Keratinocyte (primary cell): ENCODE results near the gene CCSER1. TPM values are rescaled to one million over a fixed set of nuclear protein-coding genes. Genes with fewer than 3 reads are reported as not detected.

Experiments used
- DNase-seq: peaks from one replicate; pipeline ENCODE4 v3.0.0-alpha.2; 2011; ENCODE audit warnings: low read depth, missing footprints, low spot score
- FAIRE-seq: peaks from 2 replicates; lab custom pipeline; 2011; peaks lifted over from hg19 to GRCh38; lab: Jason Lieb, UNC
- H2AFZ ChIP-seq: 2 replicates; pipeline ENCODE4 v1.6.0; 2012; ENCODE audit warnings: low read length, control low read depth, inconsistent platforms; ENCODE audit not compliant: control insufficient read depth
- H3K27ac ChIP-seq: 2 replicates; pipeline ENCODE4 v1.5.1; 2011; ENCODE audit warnings: low read length; ENCODE audit not compliant: control insufficient read depth, insufficient read depth
- H3K27me3 ChIP-seq: 3 replicates; pipeline ENCODE4 v1.6.0; 2011; ENCODE audit warnings: low read length; ENCODE audit not compliant: control insufficient read depth, insufficient read depth; ENCODE audit errors: extremely low read depth
- H3K36me3 ChIP-seq, 2 experiments: 2 replicates in 1 of 2; 3 replicates in 1 of 2; pipeline ENCODE4 v1.5.1; 2011; ENCODE audit warnings: low read length in 2 of 2, mild to moderate bottlenecking in 1 of 2; ENCODE audit not compliant: control insufficient read depth in 2 of 2, insufficient read depth in 2 of 2; ENCODE audit errors: extremely low read depth in 1 of 2
- H3K4me1 ChIP-seq: 3 replicates; pipeline ENCODE4 v1.5.1; 2011; ENCODE audit warnings: low read length; ENCODE audit not compliant: control insufficient read depth, insufficient read depth; ENCODE audit errors: extremely low read depth
- H3K4me2 ChIP-seq: 3 replicates; pipeline ENCODE4 v1.6.0; 2011; ENCODE audit warnings: low read depth, low read length; ENCODE audit not compliant: control insufficient read depth, insufficient read depth; ENCODE audit errors: extremely low read depth
- H3K4me3 ChIP-seq, 3 experiments: fragments of 200-600 bp in 1 of 3; sonication (generic) in 1 of 3; 2 replicates in 2 of 3; 3 replicates in 1 of 3; pipeline ENCODE4 v1.5.1; 2011 to 2016; ENCODE audit warnings: low read length in 3 of 3, mild to moderate bottlenecking in 3 of 3, control low read depth in 2 of 3, inconsistent platforms in 1 of 3, low read depth in 1 of 3, mixed read lengths in 1 of 3, mixed run types in 1 of 3, moderate library complexity in 1 of 3; ENCODE audit not compliant: control insufficient read depth in 2 of 3, insufficient read depth in 2 of 3; ENCODE audit errors: extremely low read depth in 1 of 3
- H3K79me2 ChIP-seq: 2 replicates; pipeline ENCODE4 v1.6.0; 2012; ENCODE audit warnings: low read length; ENCODE audit not compliant: control insufficient read depth, insufficient read depth
- H3K9ac ChIP-seq: 3 replicates; pipeline ENCODE4 v1.6.0; 2011; ENCODE audit warnings: low read length; ENCODE audit not compliant: control insufficient read depth, insufficient read depth; ENCODE audit errors: extremely low read depth
- H3K9me1 ChIP-seq: 3 replicates; pipeline ENCODE4 v1.6.0; 2011; ENCODE audit warnings: low read length; ENCODE audit not compliant: control insufficient read depth, insufficient read depth; ENCODE audit errors: extremely low read depth
- H3K9me3 ChIP-seq: 2 replicates; pipeline ENCODE4 v1.5.1; 2012; ENCODE audit warnings: low read depth, low read length; ENCODE audit not compliant: control insufficient read depth
- H4K20me1 ChIP-seq: 3 replicates; pipeline ENCODE4 v1.6.0; 2011; ENCODE audit warnings: low read length; ENCODE audit not compliant: control insufficient read depth, insufficient read depth; ENCODE audit errors: extremely low read depth
- CTCF ChIP-seq, 3 experiments: IDR thresholded peaks in 1 of 3; conservative IDR thresholded peaks in 1 of 3; optimal IDR thresholded peaks in 1 of 3; 2 replicates in 2 of 3; 3 replicates in 1 of 3; pipeline versions ENCODE3 to v1.5.1; 2011; ENCODE audit warnings: low read length in 3 of 3, mild to moderate bottlenecking in 3 of 3, moderate library complexity in 2 of 3, control low read depth in 1 of 3, inconsistent platforms in 1 of 3; ENCODE audit not compliant: insufficient read depth in 2 of 3; ENCODE audit errors: extremely low read depth in 1 of 3
- EZH2 ChIP-seq: IDR thresholded peaks from one replicate; pipeline ENCODE4 v1.6.1; 2012; ENCODE audit warnings: inconsistent platforms, mild to moderate bottlenecking, low read length, moderate library complexity
- dilution Hi-C: fragments of 300-500 bp; cut with MboI; formaldehyde crosslinking; loops from one replicate; pipeline ENCODE4 v1.7.0; 2020; ENCODE audit warnings: low sequenced_read_pairs; ENCODE audit not compliant: extremely low pct_ligation_motif_present
- polyA plus RNA-seq, 5 experiments: library from polyadenylated mRNA; depleted of rRNA in 3 of 5; stranded (reverse) in 3 of 5; stranded (forward) in 1 of 5; unstranded in 1 of 5; fragments of >200 nt; gene quantifications; 1 replicate in 1 of 5; 2 replicates in 3 of 5; 3 replicates in 1 of 5; pipeline versions ENCODE4 v1.2.1 to v1.2.3, GENCODE V29; 2011 to 2012; ENCODE audit warnings: missing spikeins in 2 of 5, low read depth in 1 of 5, low replicate concordance in 1 of 5

CCSER1 gene
- polyA plus RNA-seq, 1 donor (not counting 4 experiments of a cell fraction or from before 2014, with no cell fraction given): 1.2 TPM

GRCh38 chr4:90183254-90183653 lies 56.1 kb downstream of the CCSER1 start:
- Histone ChIP-seq H3K4me1 (no peaks in the 10 kb centered on the region), H3K4me3 (no peak overlapping the region), H4K20me1 (no peaks in the 10 kb centered on the region), H3K27ac (no peak overlapping the region), H3K9me3 (no peaks in the 10 kb centered on the region), H3K9ac (no peak overlapping the region), H3K27me3 (no peaks in the 10 kb centered on the region), H3K9me1 (no peaks in the 10 kb centered on the region), H2AFZ (no peak overlapping the region), H3K36me3 (no peaks in the 10 kb centered on the region), H3K79me2 (no peaks in the 10 kb centered on the region), H3K4me2 (no peak overlapping the region)
- FAIRE-seq (no peak), DNase-seq (no peak)
- dilution Hi-C loops: no loop called here
- TF ChIP-seq EZH2 (no peak), CTCF (optimal IDR thresholded peaks at IDR 0.05 in 1 of 3, IDR thresholded peaks at IDR 0.05 in 1 of 3, conservative IDR thresholded peaks at IDR 0.05 in 1 of 3; ENCODE audit: extremely low read depth in 1 of 3, insufficient read depth in 2 of 3, low read length in 3 of 3) (no peak)

DNA sequence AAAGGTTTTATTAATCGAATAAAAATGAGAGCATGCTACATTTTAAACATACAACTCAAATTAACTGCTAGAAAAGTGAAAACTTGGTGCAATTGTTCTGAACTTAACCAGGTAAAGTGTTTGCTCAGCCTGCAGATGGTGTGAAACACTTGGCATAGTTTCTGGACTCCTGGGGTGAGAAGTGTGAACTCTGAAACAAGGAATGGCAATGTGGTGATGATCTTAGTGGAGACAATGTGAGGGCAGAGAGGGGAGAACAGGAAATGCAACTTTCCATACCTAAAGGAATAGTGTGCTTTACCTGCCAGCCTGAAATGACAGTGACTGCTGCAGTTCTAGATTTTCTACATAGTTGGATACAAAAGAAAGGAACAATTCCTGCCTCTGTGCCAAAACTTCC lies 57.4 kb downstream of the CCSER1 start:
- dilution Hi-C loops: no loop called here
- no peaks in the 10 kb centered on the region for H3K27me3 ChIP-seq
- H2AFZ ChIP-seq: no peak overlapping the region
- no peak overlapping the region for H3K4me2 ChIP-seq
- no peak overlapping the region for H3K4me3 ChIP-seq
- H3K9me1 ChIP-seq: no peaks in the 10 kb centered on the region
- no peaks in the 10 kb centered on the region for H3K4me1 ChIP-seq
- DNase-seq (no peak), FAIRE-seq (no peak)
- no peaks in the 10 kb centered on the region for H4K20me1 ChIP-seq
- TF ChIP-seq EZH2 (no peak), CTCF (optimal IDR thresholded peaks at IDR 0.05 in 1 of 3, IDR thresholded peaks at IDR 0.05 in 1 of 3, conservative IDR thresholded peaks at IDR 0.05 in 1 of 3; ENCODE audit: extremely low read depth in 1 of 3, insufficient read depth in 2 of 3, low read length in 3 of 3) (no peak)
- no peak overlapping the region for H3K9ac ChIP-seq
- H3K9me3 ChIP-seq: no peaks in the 10 kb centered on the region
- H3K36me3 ChIP-seq: no peaks in the 10 kb centered on the region
- no peaks in the 10 kb centered on the region for H3K79me2 ChIP-seq
- H3K27ac ChIP-seq: no peak overlapping the region
